NCI-H2196 treated with DMSO at 0.1 percent for 48 hours (cell line): ENCODE results near the gene ETF1.

Experiments
- DNase-seq: peaks from one replicate; lab custom pipeline; 2025; ENCODE audit not compliant: unreplicated experiment; lab: John Stamatoyannopoulos, UW

ETF1 gene

DNA sequence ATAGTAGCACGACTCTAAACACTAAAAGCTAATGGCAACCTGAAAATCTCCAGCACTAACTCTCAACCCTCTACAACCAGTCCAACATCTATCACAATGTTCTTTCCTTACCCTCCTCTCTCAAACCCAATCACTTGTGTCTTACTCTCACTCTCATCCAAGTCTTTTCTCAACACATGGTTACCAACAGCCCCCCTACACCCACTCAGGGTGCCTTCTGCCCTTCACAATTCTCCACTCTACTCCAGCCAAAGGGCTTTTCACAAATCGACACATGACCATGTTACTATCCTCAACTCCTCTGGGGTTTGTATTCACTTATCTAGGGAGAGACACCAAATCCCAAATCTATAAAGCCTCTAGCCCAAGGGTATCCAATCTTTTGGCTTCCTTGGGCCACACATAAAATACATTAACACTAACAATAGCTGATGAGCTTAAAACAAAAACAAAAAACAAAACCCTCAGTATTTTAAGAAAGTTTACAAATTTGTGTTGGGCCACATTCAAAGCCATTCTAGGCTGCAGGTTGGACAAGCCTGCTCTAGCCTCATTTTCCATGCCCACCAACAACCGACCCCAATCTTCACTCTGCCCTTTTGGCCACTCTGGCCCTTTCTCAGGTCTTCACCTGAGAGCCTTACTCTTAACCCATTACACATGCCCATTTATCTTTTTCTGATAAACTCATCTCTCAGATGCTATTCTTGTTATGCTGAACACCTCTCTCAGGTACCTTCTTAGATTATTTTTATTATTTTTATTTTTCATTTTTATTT lies 20.5 kb upstream of the ETF1 start:
- no peak for DNase-seq

GRCh38 chr5:138560971-138561370 lies 17.9 kb upstream of the ETF1 start:
- DNase-seq: no peak

- DNase-seq: no peak
These were observed 16.9 kb upstream of the ETF1 start for GRCh38 chr5:138559937-138560336.

DNA sequence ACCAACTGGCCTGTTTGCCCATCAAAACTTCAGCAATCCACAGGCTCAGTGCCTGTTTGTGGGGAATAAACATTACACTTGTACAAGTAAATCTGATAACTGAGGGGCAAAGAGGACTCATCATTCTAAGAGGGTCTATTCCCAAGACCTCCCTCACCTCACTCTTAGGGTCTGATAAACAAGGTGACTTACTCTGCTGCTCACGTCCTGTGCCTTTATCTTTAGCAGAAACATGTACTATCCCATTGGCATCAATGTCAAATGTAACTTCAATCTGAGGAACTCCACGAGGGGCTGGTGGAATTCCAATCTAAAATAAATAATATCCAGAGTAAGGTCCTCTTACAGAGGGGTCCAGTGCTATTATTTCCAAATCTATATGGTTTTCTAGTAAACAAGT lies 14.6 kb upstream of the ETF1 start:
- DNase-seq: no peak

DNA sequence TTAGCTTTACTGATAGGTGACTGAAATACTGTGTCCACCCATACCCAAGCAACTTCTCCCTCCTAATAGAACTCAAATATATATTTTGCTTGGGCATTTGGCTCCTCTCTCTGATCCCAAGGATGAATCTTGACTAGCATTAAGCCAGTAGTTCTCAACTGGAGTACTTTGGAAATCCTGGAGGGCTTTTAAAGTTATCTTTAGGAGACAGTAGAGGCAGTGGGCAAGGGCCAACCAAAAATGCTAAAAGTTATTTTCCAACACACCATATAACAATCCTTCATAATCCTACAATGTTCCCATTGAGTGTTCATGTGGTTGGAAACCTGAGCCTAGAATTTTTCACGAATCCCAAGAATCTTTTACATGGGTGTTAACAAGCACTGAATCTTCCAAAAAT lies 11.1 kb upstream of the ETF1 start:
- DNase-seq: no peak

DNA sequence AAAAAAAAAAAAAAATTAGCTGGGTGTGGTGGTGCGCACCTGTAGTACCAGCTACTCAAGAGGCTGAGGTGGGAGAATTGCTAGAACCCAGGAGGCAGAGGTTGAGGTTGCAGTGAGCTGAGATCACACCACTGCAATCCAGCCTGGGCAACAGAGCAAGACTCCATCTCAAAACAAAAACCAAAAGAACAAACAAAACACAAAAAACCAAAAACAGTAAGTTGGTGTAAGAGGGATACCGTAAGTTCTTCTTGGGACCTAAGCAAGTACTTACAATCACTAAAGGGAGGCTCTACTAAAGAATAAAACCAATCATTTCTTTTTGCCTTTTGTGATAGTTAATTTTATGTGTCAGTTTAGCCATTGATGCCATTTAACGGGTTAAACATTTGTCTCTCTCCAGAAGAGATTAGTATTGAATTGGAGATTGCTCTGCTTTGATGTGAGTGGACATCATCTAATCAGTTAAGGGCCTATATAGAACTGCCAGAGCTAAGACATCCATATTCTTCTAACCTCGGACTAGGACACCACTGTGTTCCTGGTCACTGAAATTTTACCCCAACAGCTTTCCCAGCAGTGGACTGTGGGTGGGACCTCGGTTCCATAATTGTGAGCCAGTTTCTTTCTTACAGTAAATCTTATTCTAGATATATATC lies 10.5 kb upstream of the ETF1 start:
- no peak for DNase-seq

DNA sequence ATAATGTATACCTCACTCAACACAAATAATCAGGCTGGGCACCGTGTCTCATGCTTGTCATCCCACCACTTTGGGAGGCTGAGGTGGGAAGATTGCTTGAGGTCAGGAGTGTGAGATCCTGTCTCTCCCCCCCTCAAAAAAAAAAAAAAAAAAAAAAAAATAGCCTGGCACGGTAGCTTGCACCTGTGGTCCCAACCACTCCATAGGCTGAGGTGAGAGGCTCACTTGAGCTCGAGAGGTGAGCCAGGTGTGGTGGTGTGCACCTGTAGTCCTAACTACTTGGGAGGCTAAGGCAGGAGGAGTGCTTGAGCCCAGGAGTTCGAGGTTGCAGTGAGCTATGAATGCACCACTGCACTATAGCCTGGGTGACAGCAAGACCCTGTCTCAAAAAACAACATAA lies 9.6 kb upstream of the ETF1 start:
- DNase-seq: no peak

- no peak for DNase-seq
These were observed 6.4 kb upstream of the ETF1 start for GRCh38 chr5:138549414-138549813.

GRCh38 chr5:138545919-138546562 lies 3.0 kb upstream of the ETF1 start:
- DNase-seq: no peak

DNA sequence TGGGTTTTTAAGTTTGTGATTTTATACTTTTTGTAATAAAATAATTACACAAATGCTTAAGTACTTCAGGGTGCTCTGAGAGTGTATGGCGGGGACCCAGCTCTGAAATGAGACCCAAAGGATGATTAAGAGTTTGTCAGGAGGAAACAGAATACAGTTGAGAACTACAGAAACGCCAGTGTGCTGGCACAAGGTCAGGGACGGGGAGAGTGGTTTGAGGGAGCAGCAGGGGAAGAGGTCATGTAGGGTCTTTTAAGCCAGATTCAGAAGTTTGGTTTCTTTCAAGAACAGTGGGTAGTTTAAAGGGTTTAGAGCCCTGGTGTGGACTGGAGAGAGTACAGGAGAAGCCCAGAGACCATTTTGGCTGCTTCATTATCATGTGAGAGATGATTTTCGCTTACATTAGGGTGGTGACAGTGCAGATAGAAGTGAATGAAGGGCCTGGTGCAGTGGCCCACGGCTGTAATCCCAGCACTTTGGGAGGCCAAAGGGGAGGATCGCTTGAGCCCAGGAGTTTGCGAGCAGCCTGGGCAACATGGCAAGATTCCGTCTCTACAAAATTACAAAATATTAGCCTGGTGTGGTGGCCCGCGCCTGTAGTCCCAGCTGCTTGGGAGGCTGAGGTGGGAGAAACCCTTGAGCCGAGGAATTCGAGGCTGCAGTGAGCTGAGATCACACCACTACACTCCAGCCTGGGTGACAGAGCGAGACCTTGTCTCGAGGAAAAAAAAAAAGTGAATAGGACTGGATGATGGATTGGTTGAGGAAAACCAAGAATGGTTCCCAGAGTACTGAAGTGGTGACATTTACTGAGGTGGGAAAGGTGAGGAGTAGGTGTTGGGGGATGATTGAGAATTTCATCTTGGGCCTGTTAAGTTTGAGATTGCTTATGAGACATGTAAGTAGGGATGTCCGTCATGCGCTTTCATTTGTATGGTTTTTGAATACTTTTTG lies 1.4 kb upstream of the ETF1 start:
- DNase-seq: no peak

- no peak for DNase-seq
These were observed 681 bp upstream of the ETF1 start for GRCh38 chr5:138543730-138544104.

DNA sequence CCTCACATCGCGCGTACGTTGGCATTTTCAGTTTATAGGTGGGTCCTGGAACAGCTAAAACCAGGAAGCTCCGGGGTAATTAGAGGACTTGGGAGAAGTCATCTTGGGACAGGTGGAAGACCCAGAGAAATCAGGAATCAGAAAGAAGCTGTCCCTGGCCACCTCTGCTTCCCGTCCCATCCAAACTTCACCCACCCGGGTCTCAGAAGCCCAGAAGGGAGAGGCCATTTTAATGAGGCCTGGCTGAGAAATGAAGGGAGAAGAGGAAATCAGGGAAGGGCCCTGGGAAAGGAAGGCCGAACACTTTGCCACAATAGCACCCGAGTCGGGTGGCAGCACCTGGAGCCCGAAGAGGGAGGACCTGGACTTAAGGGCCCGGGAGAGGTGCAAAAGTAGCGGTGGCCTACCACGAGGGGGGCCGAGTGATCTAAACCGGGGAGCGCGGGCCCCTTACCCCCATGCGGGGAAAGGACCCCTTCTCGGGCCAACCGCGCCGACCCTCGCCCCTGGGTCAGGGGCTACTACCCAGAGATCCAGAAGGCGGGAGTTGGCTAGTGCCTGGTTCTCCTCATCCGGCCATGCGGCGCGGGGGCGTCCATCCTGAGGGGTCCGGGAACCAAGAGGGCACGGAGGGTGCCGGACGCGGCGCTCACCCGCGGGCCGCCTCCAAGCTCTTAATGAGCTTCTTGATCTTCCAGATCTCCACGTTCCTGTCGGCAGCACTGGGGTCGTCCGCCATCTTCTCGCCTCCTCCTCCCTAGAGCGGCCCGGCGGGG lies 668 bp downstream of the ETF1 start:
- no peak for DNase-seq

DNA sequence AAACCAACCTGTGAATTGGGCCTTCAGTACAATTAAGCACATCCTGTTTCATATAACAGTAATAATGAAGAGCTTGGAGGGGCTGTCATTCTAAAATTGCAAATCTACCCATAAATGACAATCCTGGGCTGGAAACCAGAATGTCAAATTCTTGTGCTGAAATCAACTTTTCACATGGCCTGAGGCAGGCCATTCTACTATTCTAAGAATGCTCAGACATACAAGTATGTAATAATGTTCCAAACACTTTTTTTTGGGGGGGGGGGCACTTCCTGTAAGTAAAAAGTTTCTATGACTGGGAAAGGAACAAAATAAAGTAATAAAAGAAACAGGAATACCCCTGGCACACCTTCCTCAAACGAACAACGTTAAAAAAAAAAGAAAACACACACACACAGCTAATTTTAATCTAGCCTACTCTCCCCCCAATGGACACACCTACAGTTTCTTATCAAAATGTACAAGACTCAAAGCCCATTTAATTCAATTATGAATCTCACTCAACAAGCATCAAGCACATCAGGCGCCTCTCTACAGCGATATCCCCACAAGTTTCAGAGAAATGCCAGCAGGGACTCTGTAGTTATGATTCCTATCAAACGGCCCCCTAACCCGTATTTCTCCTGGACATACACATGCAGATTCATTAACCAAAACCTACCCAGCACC lies 1.4 kb downstream of the ETF1 start:
- no peak for DNase-seq

DNA sequence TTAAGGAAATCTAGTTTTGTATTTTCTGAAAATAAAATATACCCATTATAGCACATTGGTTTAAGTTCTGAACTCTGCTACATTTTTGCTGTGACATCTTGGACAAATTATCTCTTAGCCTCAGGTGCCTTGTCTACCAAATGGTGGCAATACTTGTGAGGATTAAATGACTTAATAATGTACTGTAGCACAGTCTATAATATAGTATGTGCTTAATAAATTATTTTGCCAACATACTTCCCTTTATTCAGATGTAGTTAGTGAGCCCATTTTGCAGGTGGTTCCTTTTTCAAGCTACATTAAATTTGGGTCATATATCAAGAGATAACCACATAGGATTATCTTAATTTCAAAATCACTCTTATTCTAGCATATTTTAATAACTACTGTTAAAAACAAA lies 3.2 kb downstream of the ETF1 start:
- no peak for DNase-seq

DNA sequence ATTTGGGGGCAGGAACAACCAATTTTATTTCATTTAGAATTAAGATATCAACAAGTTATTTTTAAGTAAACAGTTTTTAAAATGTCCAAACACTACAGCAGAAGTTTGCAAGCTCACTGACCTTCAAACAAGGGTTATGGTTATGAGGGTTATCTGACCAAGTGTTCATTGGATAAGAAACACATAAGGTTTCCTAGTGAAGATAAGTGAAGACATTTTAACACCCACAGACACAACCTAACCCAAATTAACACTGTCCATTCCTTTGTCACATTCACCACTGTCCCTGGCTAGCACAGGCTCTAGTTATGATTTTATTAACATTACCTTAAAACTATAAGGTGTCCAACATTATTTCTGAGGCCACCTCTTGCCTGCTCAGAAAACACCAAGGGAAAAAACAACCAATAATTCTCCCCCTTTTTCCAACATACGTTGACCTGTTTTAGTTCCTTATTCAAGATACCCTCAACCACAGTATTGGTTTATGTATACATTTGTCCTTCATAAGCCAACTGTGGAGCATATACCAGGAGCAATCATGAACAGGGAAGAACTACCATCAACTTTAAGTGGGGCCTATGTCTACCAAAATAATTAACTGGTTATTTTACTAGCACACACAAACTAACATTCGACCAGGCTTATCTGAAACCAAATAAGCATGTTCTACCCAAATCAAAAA lies 4.0 kb downstream of the ETF1 start:
- no peak for DNase-seq

- no peak for DNase-seq
These were observed 6.2 kb downstream of the ETF1 start for GRCh38 chr5:138536665-138537315.

DNA sequence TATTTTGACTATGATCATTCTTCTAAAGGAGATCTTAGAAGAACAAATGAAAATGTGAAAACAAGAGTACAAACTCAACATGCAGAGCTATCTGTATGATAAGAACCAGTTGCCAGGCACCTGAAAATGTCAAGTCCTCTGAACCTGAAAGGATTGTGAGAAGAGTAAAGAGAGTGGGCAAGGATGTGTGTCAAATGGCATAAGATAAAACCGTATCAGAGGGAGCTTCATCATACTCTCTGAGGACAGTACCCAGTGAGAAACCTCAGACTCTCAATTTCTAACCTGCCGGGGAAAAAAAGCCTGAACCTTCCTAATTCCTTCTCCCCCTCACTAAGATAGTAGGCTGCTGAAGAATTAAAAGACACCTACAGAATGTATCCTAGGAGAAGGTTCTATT lies 6.8 kb downstream of the ETF1 start:
- no peak for DNase-seq

DNA sequence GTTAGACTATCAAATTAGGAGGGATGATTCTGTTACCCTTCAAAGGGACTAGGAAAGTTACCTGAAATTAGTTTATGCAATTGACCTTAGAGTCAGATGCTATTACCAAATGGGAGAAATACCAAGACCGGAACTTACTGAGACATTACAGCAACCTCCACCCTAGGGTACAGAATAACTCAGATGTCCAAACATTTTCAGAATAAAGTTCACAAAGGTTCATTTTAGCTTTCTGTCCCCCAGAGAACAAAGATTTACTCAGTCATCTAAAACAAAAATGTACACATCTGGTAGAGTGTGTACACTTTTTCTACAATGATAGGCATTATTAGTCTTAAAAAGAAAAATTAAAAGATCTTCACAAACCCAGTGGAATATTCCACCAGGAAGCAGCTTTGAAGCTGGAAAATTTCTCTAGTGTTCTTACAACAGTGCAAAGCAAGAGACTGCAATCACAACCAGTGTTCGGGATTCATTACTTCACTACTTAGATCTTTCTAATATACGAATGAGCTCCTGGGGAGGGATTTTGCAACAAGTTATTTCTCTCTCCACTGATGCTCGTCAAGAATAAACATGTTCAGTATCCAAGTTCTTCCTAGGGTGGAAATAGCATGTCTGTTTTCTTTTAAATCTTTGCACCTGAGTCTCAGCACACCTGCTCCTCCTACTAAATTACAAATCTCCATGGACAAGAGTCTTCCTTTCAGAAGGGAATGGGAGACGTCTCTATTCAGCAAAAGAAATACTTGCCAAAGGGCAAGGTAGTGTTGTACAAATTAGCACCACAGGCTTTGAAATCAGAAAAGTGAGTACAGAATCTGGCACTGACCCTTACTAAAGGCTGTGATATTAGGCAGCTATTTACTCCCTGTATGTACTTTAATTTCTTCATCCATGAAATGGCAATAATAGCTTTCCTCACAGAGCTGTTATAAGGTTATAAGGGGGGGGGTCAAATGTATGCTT lies 8.8 kb downstream of the ETF1 start:
- no peak for DNase-seq
